Small intestine (tissue), 7 donors: ENCODE measurements around the gene FOXE3. TPM values are rescaled to one million over a fixed set of nuclear protein-coding genes. Genes with fewer than 3 reads are reported as not detected.
A peak's percentile ranks its signal among the peaks of the same experiment; 100 is the strongest.

Experiments used
- DNase-seq, 2 donors: peaks; one replicate each; pipeline versions ENCODE4 v3.0.0 to v3.0.0-alpha.2; 2013
- FAIRE-seq: peaks from 2 replicates; lab custom pipeline; 2012; peaks lifted over from hg19 to GRCh38; lab: Jason Lieb, UNC
- H3K27ac ChIP-seq, 3 donors: one replicate each; pipeline ENCODE4 v1.5.1; 2013; ENCODE audit warnings: low read length in 2 of 3, mild to moderate bottlenecking in 2 of 3, control low read depth in 1 of 3, inconsistent platforms in 1 of 3, low read depth in 1 of 3, moderate library complexity in 1 of 3
- H3K27me3 ChIP-seq, 3 donors: one replicate each; pipeline ENCODE4 v1.6.1; 2013; ENCODE audit warnings: low read length in 3 of 3, inconsistent platforms in 1 of 3; ENCODE audit not compliant: control insufficient read depth in 3 of 3, insufficient read depth in 3 of 3
- H3K36me3 ChIP-seq, 3 donors: one replicate each; pipeline ENCODE4 v1.6.1; 2013; ENCODE audit warnings: low read length in 3 of 3, inconsistent platforms in 1 of 3, low read depth in 1 of 3, mild to moderate bottlenecking in 1 of 3, moderate library complexity in 1 of 3; ENCODE audit not compliant: control insufficient read depth in 3 of 3, insufficient read depth in 2 of 3
- H3K4me1 ChIP-seq, 3 donors: one replicate each; pipeline ENCODE4 v1.6.1; 2013; ENCODE audit warnings: low read length in 2 of 3, inconsistent platforms in 1 of 3, low read depth in 1 of 3, mild to moderate bottlenecking in 1 of 3, moderate library complexity in 1 of 3; ENCODE audit not compliant: control insufficient read depth in 3 of 3, insufficient read depth in 2 of 3
- H3K4me3 ChIP-seq, 3 donors: one replicate each; pipeline ENCODE4 v1.5.1; 2013; ENCODE audit warnings: low read length in 3 of 3, control low read depth in 1 of 3, inconsistent platforms in 1 of 3, low read depth in 1 of 3, mild to moderate bottlenecking in 1 of 3, moderate library complexity in 1 of 3
- H3K9me3 ChIP-seq, 2 donors: one replicate each; pipeline ENCODE4 v1.6.1; 2013; ENCODE audit warnings: low read depth in 1 of 2, low read length in 1 of 2; ENCODE audit not compliant: control insufficient read depth in 2 of 2, insufficient read depth in 1 of 2
- WGBS, 3 donors: extraction: QIAGEN DNeasy Blood & Tissue Kit; methylation state at CpG; one replicate each; pipeline ENCODE4 v1.1.7; 2013; 5-methylcytosine and 5-hydroxymethylcytosine counted together
- polyA plus RNA-seq, 4 donors: library from polyadenylated mRNA; stranded (reverse) in 3 of 4; unstranded in 1 of 4; fragments of 200-250 nt in 3 of 4; fragments of 120-200 nt in 1 of 4; gene quantifications; one replicate each; pipeline versions ENCODE4 v1.2.1 to v1.2.3, GENCODE V29; 2013
- donor health status: healthy with polysubstance abuse.
- donor health status: control.
- donor health status: control.
- donor health status: Bipolar disorder and iron deficiency.
- donor health status: healthy.

The FOXE3 gene
- polyA plus RNA-seq, 4 donors = not detected

DNA sequence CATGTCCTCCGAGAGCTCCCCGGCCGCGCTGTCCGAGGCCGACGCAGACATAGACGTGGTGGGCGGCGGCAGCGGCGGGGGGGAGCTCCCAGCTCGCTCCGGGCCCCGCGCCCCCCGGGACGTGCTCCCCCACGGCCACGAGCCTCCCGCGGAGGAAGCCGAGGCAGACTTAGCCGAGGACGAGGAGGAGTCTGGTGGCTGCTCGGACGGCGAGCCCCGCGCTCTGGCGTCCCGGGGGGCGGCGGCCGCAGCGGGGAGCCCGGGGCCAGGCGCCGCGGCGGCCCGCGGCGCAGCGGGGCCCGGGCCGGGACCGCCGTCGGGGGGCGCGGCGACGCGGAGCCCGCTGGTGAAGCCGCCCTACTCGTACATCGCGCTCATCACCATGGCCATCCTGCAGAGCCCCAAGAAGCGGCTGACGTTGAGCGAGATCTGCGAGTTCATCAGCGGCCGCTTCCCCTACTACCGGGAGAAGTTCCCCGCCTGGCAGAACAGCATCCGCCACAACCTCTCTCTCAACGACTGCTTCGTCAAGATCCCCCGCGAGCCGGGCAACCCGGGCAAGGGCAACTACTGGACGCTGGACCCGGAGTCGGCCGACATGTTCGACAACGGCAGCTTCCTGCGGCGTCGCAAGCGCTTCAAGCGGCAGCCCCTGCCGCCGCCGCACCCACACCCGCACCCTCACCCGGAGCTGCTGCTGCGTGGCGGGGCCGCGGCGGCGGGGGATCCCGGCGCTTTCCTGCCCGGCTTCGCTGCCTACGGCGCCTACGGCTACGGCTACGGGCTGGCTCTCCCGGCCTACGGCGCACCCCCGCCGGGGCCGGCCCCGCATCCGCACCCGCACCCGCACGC, 22.3 kb downstream of the FOXE3 start:
- Histone ChIP-seq H3K4me1 (peaks cover 0 to 16% (median 0%) of the 10 kb centered on the region in 3 donors), H3K27ac (no peak overlapping the region)

DNA sequence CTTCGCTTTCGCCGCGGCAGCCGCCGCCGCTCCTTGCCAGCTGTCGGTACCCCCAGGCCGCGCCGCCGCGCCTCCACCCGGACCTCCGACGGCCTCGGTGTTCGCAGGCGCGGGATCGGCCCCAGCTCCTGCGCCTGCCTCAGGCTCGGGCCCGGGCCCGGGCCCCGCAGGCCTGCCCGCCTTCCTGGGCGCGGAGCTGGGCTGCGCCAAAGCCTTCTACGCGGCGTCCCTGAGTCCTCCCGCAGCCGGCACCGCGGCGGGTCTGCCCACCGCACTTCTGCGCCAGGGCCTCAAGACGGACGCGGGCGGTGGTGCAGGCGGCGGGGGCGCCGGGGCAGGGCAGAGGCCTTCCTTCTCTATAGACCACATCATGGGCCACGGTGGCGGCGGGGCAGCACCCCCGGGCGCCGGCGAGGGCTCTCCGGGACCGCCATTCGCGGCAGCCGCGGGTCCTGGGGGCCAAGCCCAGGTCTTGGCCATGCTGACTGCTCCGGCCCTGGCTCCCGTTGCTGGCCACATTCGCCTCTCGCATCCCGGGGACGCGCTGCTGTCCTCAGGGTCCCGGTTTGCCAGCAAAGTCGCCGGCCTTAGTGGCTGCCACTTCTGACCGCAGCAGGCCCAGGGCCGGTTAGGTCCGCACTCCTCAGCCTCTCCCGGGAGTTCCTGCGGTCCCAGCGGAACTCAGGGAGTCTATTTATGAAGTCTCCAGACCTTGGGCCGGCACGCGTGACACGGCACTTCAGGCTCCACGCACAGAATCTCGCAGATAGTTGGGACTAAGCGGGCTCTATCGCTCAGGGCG, 23.1 kb downstream of the FOXE3 start:
- no peaks in the 10 kb centered on the region for H3K9me3 ChIP-seq
- peak overlapping the region; percentile 24 to 68 (median 68) for H3K4me3 ChIP-seq
- H3K4me1 ChIP-seq = peaks cover 0 to 11% (median 0%) of the 10 kb centered on the region in 3 donors
- H3K27ac ChIP-seq = no peak overlapping the region
- DNase-seq = no peak
- H3K36me3 ChIP-seq = peaks cover 0 to 6% (median 0%) of the 10 kb centered on the region in 3 donors
- 22 to 57% (median 52%) methylated on average over 54 to 86 of the region's 86 CpGs for WGBS, 3 donors
- no peak for FAIRE-seq
- peaks cover 0 to 84% (median 48%) of the 10 kb centered on the region in 3 donors for H3K27me3 ChIP-seq

More for the DNA sequence above, 22.3 kb downstream of the FOXE3 start:
- 1 to 2% (median 2%) methylated on average over 85 to 117 of the region's 117 CpGs for WGBS, 3 donors
- Histone ChIP-seq H3K27me3 (peaks cover 0 to 84% (median 43%) of the 10 kb centered on the region in 3 donors), H3K9me3 (no peaks in the 10 kb centered on the region), H3K36me3 (peaks cover 0 to 12% (median 0%) of the 10 kb centered on the region in 3 donors), H3K4me3 (peak overlapping the region; percentile 68 to 70 (median 68))
- peak in 1 of 2 donors; percentile 43 for DNase-seq
- FAIRE-seq = no peak

DNA sequence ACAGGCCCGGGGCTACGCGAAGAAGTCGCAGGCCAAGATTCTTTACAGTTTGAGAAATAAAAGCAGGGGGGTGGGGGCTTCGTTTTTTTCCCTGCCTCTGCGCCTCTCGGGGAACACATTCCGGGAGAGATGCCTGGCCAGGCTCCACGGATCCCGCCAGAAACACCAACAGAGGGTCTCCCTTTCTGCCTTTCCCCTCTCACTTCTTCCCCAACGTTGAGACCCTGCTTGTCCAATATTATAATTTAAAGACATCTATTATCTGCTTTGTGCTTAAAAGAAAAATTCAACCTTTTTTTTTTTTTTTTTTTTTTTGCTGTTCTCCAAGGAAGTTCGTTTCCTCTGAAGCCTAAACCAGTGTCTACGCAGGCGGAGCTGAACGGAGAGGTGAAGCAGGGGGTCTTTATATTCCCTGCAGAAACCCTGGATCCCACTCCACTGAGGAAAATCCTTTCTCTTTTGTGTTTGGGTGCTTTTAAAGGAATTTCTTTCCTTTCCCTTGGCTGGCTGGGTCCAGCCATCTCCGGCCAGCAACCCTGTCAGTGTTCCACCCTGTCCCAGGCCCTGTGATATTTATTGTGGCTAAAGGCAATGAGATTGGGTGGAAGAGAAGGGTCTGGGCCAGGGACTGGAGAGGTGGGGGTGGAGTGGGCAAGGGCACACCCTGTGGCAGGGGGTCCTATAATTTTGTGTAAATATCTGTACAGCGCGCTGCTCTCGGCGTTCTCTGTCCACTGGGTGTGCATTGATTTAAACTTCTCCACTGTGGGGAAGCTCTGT, 23.9 kb downstream of the FOXE3 start:
- H3K27me3 ChIP-seq = peaks cover 0 to 84% (median 48%) of the 10 kb centered on the region in 3 donors
- FAIRE-seq = no peak
- DNase-seq = no peak
- 74 to 92% (median 84%) methylated on average over 20 of the region's 20 CpGs for WGBS, 3 donors
- peaks cover 0 to 17% (median 0%) of the 10 kb centered on the region in 3 donors for H3K4me1 ChIP-seq
- H3K27ac ChIP-seq = no peak overlapping the region
- peak overlapping the region in 2 of 3 donors; percentile 24 to 68 for H3K4me3 ChIP-seq
- H3K36me3 ChIP-seq = peaks cover 0 to 3% (median 0%) of the 10 kb centered on the region in 3 donors
- H3K9me3 ChIP-seq = peaks cover 0 to under 1% of the 10 kb centered on the region in 2 donors

DNA sequence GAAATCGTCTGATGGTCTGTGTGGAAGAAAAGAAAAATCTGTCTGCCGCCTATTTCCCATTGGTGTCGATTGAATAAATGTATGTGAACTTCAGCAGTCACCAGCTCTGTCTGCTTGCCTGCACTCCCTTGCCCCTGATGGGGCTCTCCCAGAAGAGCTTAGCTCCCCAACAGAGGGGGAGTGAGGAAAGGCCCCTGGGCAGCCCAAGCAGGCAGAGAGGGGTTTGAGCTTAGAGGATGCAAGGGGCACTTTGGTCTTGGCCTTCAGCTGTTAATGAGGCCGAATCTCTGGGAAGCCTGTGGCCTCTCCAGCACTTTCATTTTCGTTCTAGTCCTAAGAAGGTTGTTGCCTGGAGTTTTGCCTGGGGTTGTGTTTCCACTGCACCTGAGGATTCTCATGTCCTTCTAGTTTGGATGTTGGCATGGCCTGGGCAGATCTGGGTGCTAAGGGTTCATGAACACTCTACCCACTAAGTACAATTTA, 24.6 kb downstream of the FOXE3 start:
- Histone ChIP-seq H3K9me3 (peaks cover 0 to 6% of the 10 kb centered on the region in 2 donors), H3K27ac (no peak overlapping the region), H3K36me3 (no peaks in the 10 kb centered on the region), H3K27me3 (peaks cover 0 to 85% (median 53%) of the 10 kb centered on the region in 3 donors), H3K4me3 (peak overlapping the region in 1 of 3 donors; percentile 24), H3K4me1 (peaks cover 0 to 20% (median 0%) of the 10 kb centered on the region in 3 donors)
- 20 to 43% (median 34%) methylated on average over 5 of the region's 5 CpGs for WGBS, 3 donors
- FAIRE-seq (no peak), DNase-seq (peak in 1 of 2 donors; percentile 58)

DNA sequence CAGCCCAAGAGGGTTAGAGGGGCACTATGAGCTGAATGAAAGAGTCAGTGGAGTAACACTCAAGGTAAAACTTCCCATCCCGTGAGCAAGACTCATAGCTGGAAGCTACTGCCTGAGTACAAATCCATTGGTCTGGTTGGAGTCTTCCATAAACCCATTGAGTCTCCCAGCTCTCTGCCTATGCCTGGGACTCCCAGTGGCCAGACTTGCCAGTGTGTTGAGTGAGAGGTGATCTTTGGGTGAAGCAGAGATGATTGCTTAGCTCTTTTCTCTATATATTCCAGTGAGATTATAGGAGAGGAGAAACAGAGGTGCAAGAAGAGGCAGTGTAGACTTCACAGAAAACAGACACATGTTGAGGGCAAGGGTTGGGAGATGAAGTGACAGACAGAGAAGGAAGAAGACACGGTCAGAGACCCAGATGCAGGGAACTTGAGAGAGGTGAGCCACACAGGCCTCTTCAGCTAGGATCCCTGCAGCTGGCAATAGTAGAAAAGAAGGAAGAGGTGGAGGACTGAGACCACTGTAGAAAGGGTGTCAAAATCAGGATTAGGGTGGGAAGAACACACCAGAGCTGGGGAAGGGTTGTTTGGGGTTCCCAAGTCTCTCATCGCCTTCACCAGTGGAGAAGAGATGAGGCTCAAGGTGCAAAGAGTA, 25.5 kb downstream of the FOXE3 start:
- 95 to 97% (median 96%) methylated on average over 3 of the region's 3 CpGs for WGBS, 3 donors
- peaks cover 0 to 85% (median 62%) of the 10 kb centered on the region in 3 donors for H3K27me3 ChIP-seq
- DNase-seq (no peak), FAIRE-seq (no peak)
- H3K9me3 ChIP-seq = peaks cover 0 to 6% of the 10 kb centered on the region in 2 donors
- H3K27ac ChIP-seq = no peak overlapping the region
- H3K4me1 ChIP-seq = peaks cover 0 to 14% (median 0%) of the 10 kb centered on the region in 3 donors
- H3K36me3 ChIP-seq = no peaks in the 10 kb centered on the region
- no peak overlapping the region for H3K4me3 ChIP-seq

DNA sequence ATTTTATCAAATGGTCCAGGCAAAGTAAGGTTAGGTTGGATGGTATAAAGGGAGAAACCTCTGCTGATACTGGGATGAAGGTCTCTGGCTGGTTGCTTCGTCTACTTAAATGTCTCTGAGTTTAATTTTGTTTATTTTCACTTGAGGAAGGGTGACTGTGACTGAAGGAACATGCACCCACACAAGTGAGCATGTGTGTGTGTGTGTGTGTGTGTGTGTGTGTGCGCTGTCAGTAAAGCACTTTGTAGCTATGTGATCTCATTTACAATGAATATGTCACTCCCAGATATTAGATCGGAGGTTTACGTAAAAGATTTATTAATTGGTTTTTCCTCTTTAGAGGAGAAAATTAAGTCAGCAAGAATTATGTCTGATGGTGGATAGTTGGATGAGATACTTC, 26.1 kb downstream of the FOXE3 start:
- Histone ChIP-seq H3K4me3 (no peak overlapping the region), H3K9me3 (peaks cover 0 to 6% of the 10 kb centered on the region in 2 donors), H3K27me3 (peaks cover 0 to 88% (median 68%) of the 10 kb centered on the region in 3 donors), H3K36me3 (no peaks in the 10 kb centered on the region), H3K27ac (no peak overlapping the region), H3K4me1 (peaks cover 0 to 14% (median 0%) of the 10 kb centered on the region in 3 donors)
- FAIRE-seq = no peak
- DNase-seq = no peak
- 86 to 91% (median 90%) methylated on average over 4 of the region's 4 CpGs for WGBS, 3 donors

DNA sequence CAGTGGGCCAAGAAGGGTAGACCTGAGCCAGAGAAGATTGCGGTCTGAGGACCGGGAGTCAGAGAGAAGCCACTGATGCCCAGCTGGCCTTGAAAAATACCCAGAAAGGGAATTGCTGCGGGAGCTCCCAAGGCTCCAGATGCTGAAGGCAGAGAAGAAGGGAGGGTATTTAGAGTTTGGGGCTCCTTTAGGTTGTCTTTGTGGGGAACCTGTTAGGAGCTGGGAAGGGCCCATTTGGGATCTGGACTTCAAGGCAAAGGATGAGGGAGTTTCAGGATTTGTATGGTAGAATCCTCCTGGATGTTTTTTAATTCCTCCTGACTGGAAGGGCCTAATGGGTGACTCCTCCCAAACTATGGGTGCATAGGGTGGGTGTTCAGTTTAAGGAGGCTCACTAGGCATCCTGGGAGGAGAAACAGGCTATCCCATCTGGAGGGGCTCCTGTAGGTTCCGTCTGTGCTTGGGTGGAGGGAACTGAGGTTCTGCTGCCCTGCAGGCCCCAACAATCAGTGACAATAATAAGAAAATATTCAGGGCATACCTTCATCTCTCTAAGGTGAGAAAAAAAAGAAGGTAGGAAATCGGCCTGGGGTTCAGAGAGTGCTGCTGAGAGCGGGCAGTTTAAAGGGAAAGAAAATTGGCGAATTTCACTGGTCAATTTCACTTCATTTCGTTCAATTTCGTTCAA, 26.9 kb downstream of the FOXE3 start:
- no peak overlapping the region for H3K27ac ChIP-seq
- no peak overlapping the region for H3K4me3 ChIP-seq
- DNase-seq = no peak
- peaks cover 0 to 93% (median 72%) of the 10 kb centered on the region in 3 donors for H3K27me3 ChIP-seq
- FAIRE-seq = no peak
- H3K4me1 ChIP-seq = peaks cover 0 to 14% (median 0%) of the 10 kb centered on the region in 3 donors
- H3K36me3 ChIP-seq = no peaks in the 10 kb centered on the region
- H3K9me3 ChIP-seq = peaks cover 0 to 6% of the 10 kb centered on the region in 2 donors
- WGBS, 3 donors = 41 to 71% (median 54%) methylated on average over 9 of the region's 9 CpGs
